SU-DHL-6 (cell line): ENCODE data around the gene HLA-DPB1.

Source experiments
- H2AFZ ChIP-seq: fragments of 200-600 bp; sonication (generic); 2 replicates; pipeline ENCODE4 v1.6.1; 2014; ENCODE audit warnings: low read depth, mild to moderate bottlenecking, moderate library complexity, mixed read lengths, antibody characterized with exemption, low read length; ENCODE audit not compliant: severe bottlenecking
- H3F3A ChIP-seq: fragments of 200-600 bp; shearing (Covaris generic); 2 replicates; pipeline ENCODE4 v1.6.0; 2016; ENCODE audit warnings: antibody characterized with exemption, mild to moderate bottlenecking; ENCODE audit not compliant: insufficient read depth
- H3K27ac ChIP-seq: fragments of 200-600 bp; sonication (generic); 2 replicates; pipeline ENCODE4 v1.5.1; 2016; ENCODE audit warnings: low read depth, mild to moderate bottlenecking, low read length, moderate library complexity, mixed read lengths
- H3K27me3 ChIP-seq: fragments of 200-600 bp; sonication (generic), shearing (Covaris generic); 2 replicates; pipeline ENCODE4 v1.6.0; 2014; ENCODE audit warnings: mild to moderate bottlenecking, low read length
- H3K36me3 ChIP-seq: fragments of 200-600 bp; sonication (generic); 2 replicates; pipeline ENCODE4 v1.6.1; 2014; ENCODE audit warnings: mild to moderate bottlenecking, low read length, mixed read lengths
- H3K4me2 ChIP-seq: fragments of 300-600, 200-600 bp; shearing (Covaris generic), sonication (generic); 2 replicates; pipeline ENCODE4 v1.6.0; 2014; ENCODE audit warnings: low read length, low read depth, mild to moderate bottlenecking; ENCODE audit not compliant: poor library complexity, severe bottlenecking
- H3K4me3 ChIP-seq: fragments of 200-600 bp; sonication (generic); 2 replicates; pipeline ENCODE4 v1.5.1; 2014; ENCODE audit warnings: antibody characterized with exemption, low read length, mild to moderate bottlenecking, mixed read lengths; ENCODE audit not compliant: insufficient read depth, poor library complexity, severe bottlenecking
- H3K79me2 ChIP-seq: fragments of 200-600 bp; sonication (generic); 2 replicates; pipeline ENCODE4 v1.6.1; 2014; ENCODE audit warnings: mild to moderate bottlenecking, low read length, moderate library complexity; ENCODE audit not compliant: insufficient read depth
- H3K9ac ChIP-seq: fragments of 200-600 bp; sonication (generic); 2 replicates; pipeline ENCODE4 v1.7.0; 2014; ENCODE audit warnings: mild to moderate bottlenecking, low read length
- H3K9me2 ChIP-seq: fragments of 200-600 bp; sonication (generic); replicated peaks from 2 replicates; pipeline ENCODE4 v1.6.1; 2014; ENCODE audit warnings: low read length; ENCODE audit not compliant: insufficient read depth
- H3K9me3 ChIP-seq: fragments of 200-600 bp; sonication (generic); 2 replicates; pipeline ENCODE4 v1.6.1; 2014; ENCODE audit warnings: low read length, mixed read lengths; ENCODE audit not compliant: insufficient read depth
- H4K20me1 ChIP-seq: fragments of 200-600 bp; sonication (generic); 2 replicates; pipeline ENCODE4 v1.6.1; 2014; ENCODE audit warnings: low read depth, mild to moderate bottlenecking, antibody characterized with exemption, low read length, moderate library complexity, mixed read lengths
- EZH2phosphoT487 ChIP-seq: fragments of 200-600 bp; sonication (generic), shearing (Covaris generic); conservative IDR thresholded peaks from 2 replicates; pipeline ENCODE4 v1.6.1; 2018; ENCODE audit warnings: mild to moderate bottlenecking, antibody characterized with exemption, low read length, moderate library complexity, mixed read lengths
- TF ChIP-seq, protein P1 (sequence below): fragments of 200-600 bp; sonication (generic); IDR thresholded peaks from one replicate; pipeline ENCODE4 v1.5.1; 2017; ENCODE audit warnings: antibody characterized with exemption, mild to moderate bottlenecking, low read length, moderate library complexity; ENCODE audit not compliant: insufficient read depth, poor library complexity, severe bottlenecking

Gene HLA-DPB1

GRCh38 chr6:33071569-33071968 lies 4.2 kb upstream of the HLA-DPB1 start:
- Histone ChIP-seq H3K9me3 (no peaks in the 10 kb centered on the region), H3K4me3 (peak overlapping the region; percentile 78), H3K36me3 (peaks cover 38% of the 10 kb centered on the region), H3K79me2 (peaks cover 56% of the 10 kb centered on the region), H4K20me1 (no peaks in the 10 kb centered on the region), H3K27me3 (no peaks in the 10 kb centered on the region), H3F3A (peaks cover 35% of the 10 kb centered on the region; the same call in 1 of the 2 replicates), H2AFZ (no peak overlapping the region), H3K27ac (peak overlapping the region; percentile 78), H3K9ac (peak overlapping the region; percentile 70), H3K4me2 (peak overlapping the region; percentile 92), H3K9me2 (no peaks in the 10 kb centered on the region)
- TF ChIP-seq, protein P1, sequence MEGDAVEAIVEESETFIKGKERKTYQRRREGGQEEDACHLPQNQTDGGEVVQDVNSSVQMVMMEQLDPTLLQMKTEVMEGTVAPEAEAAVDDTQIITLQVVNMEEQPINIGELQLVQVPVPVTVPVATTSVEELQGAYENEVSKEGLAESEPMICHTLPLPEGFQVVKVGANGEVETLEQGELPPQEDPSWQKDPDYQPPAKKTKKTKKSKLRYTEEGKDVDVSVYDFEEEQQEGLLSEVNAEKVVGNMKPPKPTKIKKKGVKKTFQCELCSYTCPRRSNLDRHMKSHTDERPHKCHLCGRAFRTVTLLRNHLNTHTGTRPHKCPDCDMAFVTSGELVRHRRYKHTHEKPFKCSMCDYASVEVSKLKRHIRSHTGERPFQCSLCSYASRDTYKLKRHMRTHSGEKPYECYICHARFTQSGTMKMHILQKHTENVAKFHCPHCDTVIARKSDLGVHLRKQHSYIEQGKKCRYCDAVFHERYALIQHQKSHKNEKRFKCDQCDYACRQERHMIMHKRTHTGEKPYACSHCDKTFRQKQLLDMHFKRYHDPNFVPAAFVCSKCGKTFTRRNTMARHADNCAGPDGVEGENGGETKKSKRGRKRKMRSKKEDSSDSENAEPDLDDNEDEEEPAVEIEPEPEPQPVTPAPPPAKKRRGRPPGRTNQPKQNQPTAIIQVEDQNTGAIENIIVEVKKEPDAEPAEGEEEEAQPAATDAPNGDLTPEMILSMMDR = no peak
- no peak for TF ChIP-seq EZH2phosphoT487

GRCh38 chr6:33072508-33073100 lies 3.2 kb upstream of the HLA-DPB1 start:
- H4K20me1 ChIP-seq = no peaks in the 10 kb centered on the region
- no peaks in the 10 kb centered on the region for H3K27me3 ChIP-seq
- H3K9ac ChIP-seq = peak overlapping the region; percentile 70
- H2AFZ ChIP-seq = no peak overlapping the region
- TF ChIP-seq, protein P1 = no peak
- TF ChIP-seq EZH2phosphoT487 = no peak
- no peaks in the 10 kb centered on the region for H3K9me3 ChIP-seq
- H3K36me3 ChIP-seq = peaks cover 28% of the 10 kb centered on the region
- peak overlapping the region; percentile 78 for H3K4me3 ChIP-seq
- H3K9me2 ChIP-seq = no peaks in the 10 kb centered on the region
- peaks cover 35% of the 10 kb centered on the region; the same call in 1 of the 2 replicates for H3F3A ChIP-seq
- peak overlapping the region; percentile 92 for H3K4me2 ChIP-seq
- H3K27ac ChIP-seq = peak overlapping the region; percentile 78
- H3K79me2 ChIP-seq = peaks cover 59% of the 10 kb centered on the region

- Histone ChIP-seq H3K9me2 (no peaks in the 10 kb centered on the region), H3K4me2 (peak within 1 kb of the TSS; percentile 92), H3K4me3 (peak within 1 kb of the TSS; percentile 78), H4K20me1 (no peaks in the 10 kb centered on the region), H3K9me3 (no peaks in the 10 kb centered on the region), H3F3A (peaks cover 36% of the 10 kb centered on the region), H3K27ac (peak within 1 kb of the TSS; percentile 78), H2AFZ (peak within 1 kb of the TSS; percentile 65), H3K36me3 (peaks cover 19% of the 10 kb centered on the region; the same call in 1 of the 2 replicates), H3K9ac (peak within 1 kb of the TSS; percentile 70), H3K79me2 (peaks cover 67% of the 10 kb centered on the region), H3K27me3 (no peaks in the 10 kb centered on the region)
- TF ChIP-seq EZH2phosphoT487 = no peak
- TF ChIP-seq, protein P1 = no peak
Observed at GRCh38 chr6:33073431-33073871, 2.3 kb upstream of the HLA-DPB1 start, which contains the start of gene HLA-DPA1. HLA-DPA1 (minus strand) TSS chr6:33073649.
